Measurements from ENCODE around the gene NXPH2. TPM values are rescaled to one million over a fixed set of nuclear protein-coding genes. Genes with fewer than 3 reads are reported as not detected.
A peak's percentile ranks its signal among the peaks of the same experiment; 100 is the strongest.

NXPH2 gene
- total RNA-seq: not detected in 2 replicates
- polyA plus RNA-seq: not detected in 2 replicates
- polyA plus RNA-seq (2011; cell fraction: cytosol; rRNA removed): not detected in 2 replicates
- not detected in 2 replicates for polyA plus RNA-seq (2011; cell fraction: nucleus; rRNA removed)
- not detected in 2 replicates for polyA plus RNA-seq (2012)
- polyA minus RNA-seq: not detected in 2 replicates
- polyA minus RNA-seq (2011; cell fraction: cytosol; rRNA and poly(A)+ RNA removed): not detected
- not detected in 2 replicates for polyA minus RNA-seq (2011; cell fraction: nucleus; rRNA and poly(A)+ RNA removed)
- percentile 7 among the genes with signal in this experiment for Bru-seq, nascent RNA
- not detected for BruChase-seq, experiment 1, labeled RNA remaining after a 6-hour chase
- not detected for BruChase-seq, experiment 2, labeled RNA remaining after a 2-hour chase
- long read RNA-seq: 0 reads

GRCh38 chr2:138779781-138780445 is at the start of gene NXPH2:
TSS of gene NXPH2 (minus strand) at chr2:138780390. CDS start at chr2:138780241, 149 bp downstream.
- ChIA-PET CTCF (no interaction called here), POLR2A (no interaction called here)
- no peak for FAIRE-seq
- DNase-seq (ENCODE audit: low read depth, low spot score): no peak
- Histone ChIP-seq H3K4me3 (replicated peaks in 1 of 3; ENCODE audit: insufficient read depth in 1 of 3, low read depth in 1 of 3, low read length in 3 of 3) (no peak within 1 kb of the TSS), H3K27ac (ENCODE audit: insufficient read depth, low read depth, low read length) (no peak within 1 kb of the TSS), H3K79me2 (ENCODE audit: control insufficient read depth, insufficient read depth, low read length) (no peaks in the 10 kb centered on the region), H3K9me3 (replicated peaks; ENCODE audit: control insufficient read depth, insufficient read depth, low read length) (no peaks in the 10 kb centered on the region), H3K27me3 (ENCODE audit: control insufficient read depth in 2 of 2, insufficient read depth in 2 of 2, low read length in 2 of 2) (peaks cover 38 to 48% of the 10 kb centered on the region in 2 experiments), H3K4me1 (ENCODE audit: control insufficient read depth, extremely low read depth, insufficient read depth, low read length) (no peaks in the 10 kb centered on the region), H4K20me1 (replicated peaks; ENCODE audit: control insufficient read depth, extremely low read depth, insufficient read depth, low read length) (no peaks in the 10 kb centered on the region), H3K9me1 (replicated peaks; ENCODE audit: control insufficient read depth, extremely low read depth, insufficient read depth, low read length) (no peaks in the 10 kb centered on the region), H3K9ac (replicated peaks; ENCODE audit: extremely low read depth, insufficient read depth, low read length) (no peak within 1 kb of the TSS), H3K36me3 (ENCODE audit: control insufficient read depth in 2 of 2, extremely low read depth in 1 of 2, insufficient read depth in 2 of 2, low read length in 2 of 2) (no peaks in the 10 kb centered on the region), H3K4me2 (ENCODE audit: insufficient read depth, low read length) (no peak within 1 kb of the TSS), H2AFZ (ENCODE audit: low read depth, low read length) (no peak within 1 kb of the TSS)
- TF ChIP-seq EZH2 (IDR thresholded peaks at IDR 0.05; ENCODE audit: borderline replicate concordance, low read depth, low read length, severe bottlenecking) (no peak), MAX (IDR thresholded peaks at IDR 0.05; ENCODE audit: insufficient read depth, insufficient read length) (no peak), POLR2A (IDR thresholded peaks at IDR 0.05; ENCODE audit: low read depth, low read length) (no peak), FOS (IDR thresholded peaks at IDR 0.05; ENCODE audit: borderline replicate concordance, insufficient read depth, low read length) (no peak), CTCF (IDR thresholded peaks at IDR 0.05; ENCODE audit: extremely low read depth in 1 of 2, insufficient read depth in 1 of 2, low read depth in 1 of 2, low read length in 2 of 2) (no peak), MYC (IDR thresholded peaks at IDR 0.05; ENCODE audit: low read depth, low read length) (no peak), POLR2AphosphoS5 (IDR thresholded peaks at IDR 0.05; ENCODE audit: insufficient read depth, low read depth, low read length) (no peak)
- dilution Hi-C loops (cut with MboI; ENCODE audit: extremely low pct_ligation_motif_present, low sequenced_read_pairs): no loop called here
- no TSS peak for BruUV-seq (replicated peaks)
- intact Hi-C loops (cut with micrococcal nuclease): loop anchor here (10.0 kb wide), 1 partner anchor 275 kb away; the partner anchor contains the start of gene SPOPL

Data from endothelial cell of umbilical vein (primary cell).